ENCODE measurements around the gene ZNF333.

DNA sequence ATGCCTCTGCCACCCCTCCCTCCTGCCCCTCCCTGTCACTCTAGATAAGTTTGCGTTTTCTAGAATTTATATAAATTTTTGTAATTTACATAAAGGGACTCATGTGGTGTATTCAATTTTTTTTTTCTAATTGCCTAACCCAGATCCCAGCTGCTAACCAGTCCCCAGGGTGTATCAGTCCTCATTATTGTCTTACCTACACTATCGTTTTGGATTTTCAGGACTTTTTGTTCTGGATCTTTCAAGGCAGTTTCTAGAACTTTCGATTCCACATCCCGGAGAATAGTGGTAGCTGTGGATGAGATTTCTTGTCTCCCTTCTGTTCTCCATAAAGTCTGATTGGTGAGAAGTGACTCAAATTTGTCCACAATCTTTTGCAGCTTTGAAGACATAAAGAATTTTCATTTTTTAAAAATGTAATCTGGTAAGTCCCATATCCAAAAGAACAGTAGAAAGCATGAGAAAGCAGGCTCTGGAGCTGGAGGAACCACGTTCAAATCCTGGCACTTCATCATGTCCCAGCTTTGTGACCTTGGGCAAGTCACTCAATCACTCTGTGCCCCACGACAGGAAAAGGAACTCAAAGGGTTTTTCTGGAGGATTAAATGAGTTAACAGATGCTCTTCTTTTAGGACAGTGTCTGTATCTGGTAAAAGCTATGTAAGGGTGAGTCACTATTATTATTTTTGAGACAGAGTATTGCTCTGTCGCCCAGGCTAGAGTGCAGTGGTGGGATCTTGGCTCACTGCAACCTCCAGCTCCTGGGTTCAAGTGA lies 34.9 kb upstream of the ZNF333 start:
- no peak for TF ChIP-seq YY1 (IDR thresholded peaks at IDR 0.05; ENCODE audit: insufficient read depth, insufficient read length)
- TF ChIP-seq ZNF274 (IDR thresholded peaks at IDR 0.05; ENCODE audit: low read depth, low read length) = no peak
- TF ChIP-seq SUZ12 (IDR thresholded peaks at IDR 0.05; ENCODE audit: extremely low read depth, insufficient read depth, insufficient read length) = no peak
